GM12872 (cell line): ENCODE data around the gene LHFPL6.

Source experiments
- TF ChIP-seq, protein P1 (sequence below): IDR thresholded peaks from 3 replicates; pipeline ENCODE4 v1.5.1; 2011; ENCODE audit warnings: low read depth, mild to moderate bottlenecking, low read length, moderate library complexity; ENCODE audit not compliant: insufficient read depth

LHFPL6 gene

DNA sequence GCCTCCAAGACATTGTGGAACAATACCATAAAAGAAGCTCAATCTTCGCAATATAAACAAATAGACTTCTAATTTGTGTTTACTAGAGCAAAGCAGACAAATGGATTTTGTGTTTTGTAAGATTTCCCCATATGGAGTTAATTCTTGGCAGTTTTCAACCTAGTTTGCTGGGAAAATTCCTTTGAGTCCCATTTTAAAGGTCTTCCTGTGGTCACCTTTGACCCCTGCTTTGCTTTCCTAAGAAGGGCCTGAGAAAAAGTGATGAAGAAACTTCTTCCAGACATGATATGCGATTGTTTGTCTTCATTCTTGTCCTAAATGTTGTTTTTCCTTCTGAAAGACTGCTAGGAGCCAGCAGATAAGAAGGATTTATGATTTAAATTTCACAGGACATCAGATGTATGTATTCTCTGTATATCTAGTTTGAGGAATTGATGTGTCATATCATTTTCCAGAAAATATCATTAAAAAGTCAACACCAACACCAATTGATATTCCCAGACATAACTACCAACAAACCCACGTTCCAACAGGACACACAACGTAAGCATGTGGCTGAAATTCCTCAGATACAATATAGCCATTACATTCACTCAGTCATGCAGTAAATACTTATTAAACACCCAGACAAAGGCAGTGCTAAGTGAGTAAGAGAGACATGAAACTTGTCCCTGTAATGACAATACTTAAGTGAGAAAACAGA lies 276.4 kb downstream of the LHFPL6 start:
- TF ChIP-seq, protein P1, sequence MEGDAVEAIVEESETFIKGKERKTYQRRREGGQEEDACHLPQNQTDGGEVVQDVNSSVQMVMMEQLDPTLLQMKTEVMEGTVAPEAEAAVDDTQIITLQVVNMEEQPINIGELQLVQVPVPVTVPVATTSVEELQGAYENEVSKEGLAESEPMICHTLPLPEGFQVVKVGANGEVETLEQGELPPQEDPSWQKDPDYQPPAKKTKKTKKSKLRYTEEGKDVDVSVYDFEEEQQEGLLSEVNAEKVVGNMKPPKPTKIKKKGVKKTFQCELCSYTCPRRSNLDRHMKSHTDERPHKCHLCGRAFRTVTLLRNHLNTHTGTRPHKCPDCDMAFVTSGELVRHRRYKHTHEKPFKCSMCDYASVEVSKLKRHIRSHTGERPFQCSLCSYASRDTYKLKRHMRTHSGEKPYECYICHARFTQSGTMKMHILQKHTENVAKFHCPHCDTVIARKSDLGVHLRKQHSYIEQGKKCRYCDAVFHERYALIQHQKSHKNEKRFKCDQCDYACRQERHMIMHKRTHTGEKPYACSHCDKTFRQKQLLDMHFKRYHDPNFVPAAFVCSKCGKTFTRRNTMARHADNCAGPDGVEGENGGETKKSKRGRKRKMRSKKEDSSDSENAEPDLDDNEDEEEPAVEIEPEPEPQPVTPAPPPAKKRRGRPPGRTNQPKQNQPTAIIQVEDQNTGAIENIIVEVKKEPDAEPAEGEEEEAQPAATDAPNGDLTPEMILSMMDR: no peak

DNA sequence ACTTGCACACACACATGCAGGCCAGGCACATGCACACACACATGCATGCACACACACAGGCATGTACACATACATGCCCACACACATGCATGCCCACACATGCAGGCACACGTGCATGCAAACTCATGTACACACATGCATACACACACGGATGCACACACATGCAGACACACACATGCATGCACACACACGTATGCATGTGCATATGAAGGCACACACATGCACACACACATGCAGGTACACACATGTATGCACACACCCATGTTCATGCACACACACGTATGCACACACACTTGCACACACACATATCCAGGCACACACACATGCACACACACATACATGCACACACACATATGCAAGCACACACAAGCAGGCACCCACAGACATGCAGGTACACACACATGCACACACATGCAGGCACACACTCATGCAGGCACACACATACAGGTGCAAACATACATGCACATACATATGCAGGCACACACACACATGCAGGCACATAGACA lies 278.1 kb downstream of the LHFPL6 start:
- TF ChIP-seq, protein P1: no peak

DNA sequence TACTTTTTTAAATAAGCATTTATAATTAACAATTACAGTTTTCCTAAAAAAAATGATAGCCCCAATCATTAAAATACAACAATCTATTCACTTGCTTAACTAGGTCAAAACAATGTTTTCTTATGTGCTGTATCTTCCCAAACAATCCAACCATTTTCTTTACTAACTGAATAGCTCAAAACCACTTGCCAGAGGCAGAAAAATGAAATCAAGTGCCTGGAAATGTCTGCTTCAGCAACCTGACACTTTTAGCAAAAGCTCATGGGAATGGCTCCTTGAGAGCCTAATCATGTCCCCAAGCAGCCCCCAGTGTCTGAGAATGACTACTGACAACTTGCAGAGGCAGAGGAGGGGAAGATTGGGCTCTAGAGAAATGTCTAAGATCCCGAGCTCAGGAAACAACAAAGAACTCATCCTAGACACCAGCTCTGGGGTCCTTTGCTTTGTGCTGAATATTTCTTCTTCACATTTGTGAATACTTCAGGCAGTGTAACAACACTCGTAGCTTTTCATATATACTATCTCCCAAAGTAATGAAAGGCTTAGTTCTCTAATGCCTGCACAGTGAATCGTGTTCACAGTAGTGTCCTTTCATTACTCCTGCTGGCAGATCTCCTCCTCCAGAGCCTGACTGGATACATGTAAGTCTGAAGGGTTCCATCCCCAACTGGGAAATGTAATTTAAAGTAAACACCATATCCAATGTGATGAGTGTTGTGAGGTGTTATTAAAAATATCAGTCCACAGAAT lies 280.0 kb downstream of the LHFPL6 start:
- TF ChIP-seq, protein P1: no peak

DNA sequence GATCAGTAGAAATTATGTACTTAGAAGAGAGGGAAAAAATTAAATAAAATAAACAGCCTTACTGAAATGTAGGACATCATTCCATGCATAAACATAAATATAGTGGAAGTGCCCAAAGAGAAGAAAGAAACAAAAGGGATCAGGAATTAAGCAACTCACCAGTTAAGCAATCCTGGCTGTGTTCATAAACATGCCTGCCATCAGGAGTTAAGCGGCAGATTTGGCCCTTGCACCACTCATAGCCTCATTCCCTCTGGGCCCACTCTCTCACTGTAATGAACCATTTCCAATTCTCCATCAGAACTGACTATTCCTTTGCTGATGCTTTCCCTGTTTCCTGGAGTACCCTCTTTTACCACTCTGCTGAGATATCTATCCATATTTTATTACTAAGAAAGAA lies 281.4 kb downstream of the LHFPL6 start:
- TF ChIP-seq, protein P1: no peak

DNA sequence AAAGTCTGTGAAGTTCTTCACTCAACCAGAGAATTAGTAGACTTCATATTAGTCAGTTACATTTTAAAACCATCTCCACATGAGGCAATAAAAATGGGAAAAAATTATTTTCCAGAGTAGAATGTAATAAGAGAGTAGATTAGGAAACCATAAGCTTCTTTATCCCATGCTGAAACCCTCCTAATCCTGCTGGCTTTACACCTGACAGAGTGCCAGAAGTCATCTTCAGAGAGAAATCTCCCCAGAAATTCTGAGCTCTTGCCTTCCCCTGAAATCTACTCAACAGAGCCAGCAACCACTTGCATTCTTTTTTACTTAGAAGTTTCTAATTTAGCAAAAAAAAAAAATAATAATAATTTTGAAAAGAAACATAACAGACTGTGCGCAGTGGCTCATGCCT lies 284.8 kb downstream of the LHFPL6 start:
- TF ChIP-seq, protein P1: no peak

DNA sequence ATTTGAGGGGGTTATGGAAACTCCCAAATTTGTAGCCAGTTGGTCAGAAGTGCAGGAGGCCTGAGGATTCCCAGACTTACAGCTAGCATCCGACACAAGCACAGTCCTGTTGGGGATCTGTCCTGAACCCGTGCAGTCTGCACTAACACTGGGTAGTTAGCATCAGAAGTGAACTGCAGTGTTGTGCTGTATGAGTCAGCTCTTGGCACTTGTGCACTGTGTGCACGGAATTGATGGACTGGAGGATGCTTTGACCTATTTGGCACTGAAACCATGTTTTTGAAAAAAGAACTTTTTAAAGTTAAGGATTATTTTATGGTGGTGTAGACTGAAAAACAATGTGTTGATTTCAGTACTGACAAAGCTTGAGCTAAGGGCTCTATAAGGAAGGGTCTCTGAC lies 285.7 kb downstream of the LHFPL6 start:
- TF ChIP-seq, protein P1: no peak

DNA sequence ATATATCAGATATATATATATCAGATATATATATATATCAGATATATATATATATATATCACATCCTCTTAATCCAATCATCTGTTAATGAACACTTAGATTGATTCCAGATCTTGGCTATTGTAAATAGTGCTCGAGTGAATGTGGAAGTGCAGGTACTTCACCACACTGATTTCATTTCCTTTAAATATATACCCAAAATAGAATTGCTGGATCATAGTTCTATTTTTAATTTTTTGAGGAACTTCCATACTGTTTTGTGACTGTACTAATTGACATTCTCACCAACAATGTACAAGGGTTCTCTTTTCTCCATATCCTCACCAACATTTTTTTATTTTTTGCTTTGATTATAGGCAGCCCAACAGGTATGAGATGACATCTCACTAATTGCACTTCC lies 287.2 kb downstream of the LHFPL6 start:
- TF ChIP-seq, protein P1: no peak
